Activated B cell treated with CpG ODN at 0.5 μM for 24 hours (primary cell): ENCODE results near the gene HLCS. TPM values are rescaled to one million over a fixed set of nuclear protein-coding genes. Genes with fewer than 3 reads are reported as not detected.

ENCODE experiments used
- ATAC-seq: fragments of 200-7000 bp; cut with Tn5 transposase; one replicate; pipeline ENCODE4 v1.10.0; 2021; ENCODE audit warnings: low read depth, mild to moderate bottlenecking, moderate library complexity
- CTCF ChIA-PET: fragments of 350-600 bp; sonication (Branson Sonifier 250); formaldehyde crosslinking; loops from one replicate; lab custom pipeline; 2021; ENCODE audit warnings: antibody characterized with exemption; lab: Charles Lee
- POLR2A ChIA-PET: fragments of 350-600 bp; sonication (Branson Sonifier 250); formaldehyde crosslinking; loops from one replicate; lab custom pipeline; 2021; ENCODE audit warnings: antibody characterized with exemption; lab: Charles Lee
- DNase-seq: peaks from one replicate; pipeline ENCODE4 v3.0.0; 2022
- H3K27ac Mint-ChIP-seq: one replicate; pipeline ENCODE4 v1.8.0; 2020; ENCODE audit warnings: mixed read lengths
- H3K27me3 Mint-ChIP-seq: one replicate; pipeline ENCODE4 v1.8.0; 2021; ENCODE audit warnings: mixed read lengths
- H3K36me3 Mint-ChIP-seq: one replicate; pipeline ENCODE4 v1.8.0; 2021; ENCODE audit warnings: low read depth, mixed read lengths
- H3K4me1 Mint-ChIP-seq: one replicate; pipeline ENCODE4 v1.8.0; 2021; ENCODE audit warnings: mixed read lengths
- H3K4me3 Mint-ChIP-seq: one replicate; pipeline ENCODE4 v1.8.0; 2020; ENCODE audit warnings: mild to moderate bottlenecking, mixed read lengths
- H3K9me3 Mint-ChIP-seq: one replicate; pipeline ENCODE4 v1.8.0; 2020; ENCODE audit warnings: mixed read lengths
- intact Hi-C: fragments of 100-400 bp; cut with micrococcal nuclease; formaldehyde crosslinking; loops from one replicate; pipeline ENCODE4 v1.15.1; 2024
- total RNA-seq: library from RNA; stranded (reverse); gene quantifications from 2 replicates; pipeline ENCODE4 v1.2.3, GENCODE V29; 2022
- TF ChIP-seq, protein P1 (sequence below): fragments of 200-600 bp; IDR thresholded peaks from one replicate; pipeline ENCODE4 v1.8.0; 2022; ENCODE audit warnings: antibody characterized with exemption, mild to moderate bottlenecking

The HLCS gene
- total RNA-seq, 1 donor from 2014 or later, result 10.6 TPM

- intact Hi-C loops, result loop anchor here (2.0 to 10.0 kb wide), 2 partner anchors 96 to 188 kb away; partner anchors contain the start of genes PIGP and TTC3
- Mint-ChIP-seq H3K4me1 (peaks cover 22% of the 10 kb centered on the region), H3K4me3 (no peak overlapping the region), H3K27ac (no peak overlapping the region), H3K36me3 (no peaks in the 10 kb centered on the region), H3K9me3 (no peaks in the 10 kb centered on the region), H3K27me3 (peaks cover 4% of the 10 kb centered on the region)
- POLR2A ChIA-PET, result interaction anchor here (1.2 to 2.4 kb wide), 3 partner anchors 10 to 588 kb away, joined by 5 to 21 read pairs (median 15); partner anchors contain the start of gene HLCS
- DNase-seq (no peak), ATAC-seq (no peak)
- CTCF ChIA-PET, result interaction anchor here (0.7 to 2.3 kb wide), 10 partner anchors 7 to 143 kb away, joined by 3 to 24 read pairs (median 3); partner anchors contain the start of gene HLCS
- TF ChIP-seq, protein P1, sequence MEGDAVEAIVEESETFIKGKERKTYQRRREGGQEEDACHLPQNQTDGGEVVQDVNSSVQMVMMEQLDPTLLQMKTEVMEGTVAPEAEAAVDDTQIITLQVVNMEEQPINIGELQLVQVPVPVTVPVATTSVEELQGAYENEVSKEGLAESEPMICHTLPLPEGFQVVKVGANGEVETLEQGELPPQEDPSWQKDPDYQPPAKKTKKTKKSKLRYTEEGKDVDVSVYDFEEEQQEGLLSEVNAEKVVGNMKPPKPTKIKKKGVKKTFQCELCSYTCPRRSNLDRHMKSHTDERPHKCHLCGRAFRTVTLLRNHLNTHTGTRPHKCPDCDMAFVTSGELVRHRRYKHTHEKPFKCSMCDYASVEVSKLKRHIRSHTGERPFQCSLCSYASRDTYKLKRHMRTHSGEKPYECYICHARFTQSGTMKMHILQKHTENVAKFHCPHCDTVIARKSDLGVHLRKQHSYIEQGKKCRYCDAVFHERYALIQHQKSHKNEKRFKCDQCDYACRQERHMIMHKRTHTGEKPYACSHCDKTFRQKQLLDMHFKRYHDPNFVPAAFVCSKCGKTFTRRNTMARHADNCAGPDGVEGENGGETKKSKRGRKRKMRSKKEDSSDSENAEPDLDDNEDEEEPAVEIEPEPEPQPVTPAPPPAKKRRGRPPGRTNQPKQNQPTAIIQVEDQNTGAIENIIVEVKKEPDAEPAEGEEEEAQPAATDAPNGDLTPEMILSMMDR, result no peak
These were observed 9.9 kb upstream of the HLCS start for GRCh38 chr21:36976228-36976861.

- POLR2A ChIA-PET, result no interaction called here
- no peak for ATAC-seq
These were observed 8.4 kb upstream of the HLCS start for GRCh38 chr21:36974851-36975192.

GRCh38 chr21:36973986-36974850 is 7.7 kb upstream of the HLCS start:
- no peaks in the 10 kb centered on the region for H3K27me3 Mint-ChIP-seq
- peaks cover 14% of the 10 kb centered on the region for H3K4me1 Mint-ChIP-seq
- TF ChIP-seq, protein P1, result no peak
- ChIA-PET POLR2A (no interaction called here), CTCF (no interaction called here)
- intact Hi-C loops, result loop anchor here (10.0 kb wide), 1 partner anchor 191 kb away; no protein-coding TSS in a partner anchor
- H3K36me3 Mint-ChIP-seq, result no peaks in the 10 kb centered on the region
- ATAC-seq, result no peak
- no peak overlapping the region for H3K4me3 Mint-ChIP-seq
- no peaks in the 10 kb centered on the region for H3K9me3 Mint-ChIP-seq
- DNase-seq, result no peak
- no peak overlapping the region for H3K27ac Mint-ChIP-seq

More at GRCh38 chr21:36974851-36975192, 8.4 kb upstream of the HLCS start:
- no peaks in the 10 kb centered on the region for H3K36me3 Mint-ChIP-seq
- intact Hi-C loops, result loop anchor here (10.0 kb wide), 1 partner anchor 190 kb away; no protein-coding TSS in a partner anchor
- H3K27me3 Mint-ChIP-seq, result no peaks in the 10 kb centered on the region
- no peaks in the 10 kb centered on the region for H3K9me3 Mint-ChIP-seq
- DNase-seq, result no peak
- TF ChIP-seq, protein P1, result no peak
- H3K4me3 Mint-ChIP-seq, result no peak overlapping the region
- CTCF ChIA-PET, result no interaction called here
- H3K27ac Mint-ChIP-seq, result no peak overlapping the region
- peaks cover 14% of the 10 kb centered on the region for H3K4me1 Mint-ChIP-seq

DNA sequence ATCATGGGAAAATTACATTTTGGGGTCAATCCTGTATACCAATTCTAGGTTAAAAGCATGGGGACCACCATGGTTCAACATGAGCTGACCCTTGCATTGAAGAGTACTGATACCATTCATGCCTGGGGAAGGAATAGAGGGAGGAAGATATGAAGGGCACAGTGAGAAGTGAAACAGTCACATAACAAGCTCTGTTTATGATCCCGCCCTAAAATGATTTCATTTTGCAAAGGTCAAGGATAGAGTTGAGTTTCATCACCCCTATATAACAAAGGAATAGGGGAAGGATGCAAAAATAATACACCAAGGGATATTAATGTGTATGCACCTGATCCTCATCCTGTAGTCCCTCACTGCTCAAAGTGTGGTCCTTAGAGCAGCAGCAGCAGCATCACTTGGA is 2.5 kb upstream of the HLCS start:
- Mint-ChIP-seq H3K27ac (no peak overlapping the region), H3K4me3 (no peak overlapping the region), H3K36me3 (no peaks in the 10 kb centered on the region), H3K27me3 (no peaks in the 10 kb centered on the region), H3K4me1 (peaks cover 20% of the 10 kb centered on the region), H3K9me3 (no peaks in the 10 kb centered on the region)
- CTCF ChIA-PET, result interaction anchor here (1.2 kb wide), 1 partner anchor 8 kb away, joined by 3 read pairs; no protein-coding TSS in a partner anchor
- POLR2A ChIA-PET, result no interaction called here
- ATAC-seq (no peak), DNase-seq (no peak)
- TF ChIP-seq, protein P1, result no peak
- intact Hi-C loops, result loop anchor here (5.0 kb wide), 2 partner anchors 398 to 593 kb away; partner anchors contain the start of gene DYRK1A

GRCh38 chr21:36968414-36968813 is 1.9 kb upstream of the HLCS start:
- ATAC-seq, result no peak
- peaks cover 20% of the 10 kb centered on the region for H3K4me1 Mint-ChIP-seq

More at GRCh38 chr21:36968414-36968813, 1.9 kb upstream of the HLCS start:
- H3K9me3 Mint-ChIP-seq, result no peaks in the 10 kb centered on the region
- DNase-seq, result no peak
- no peak overlapping the region for H3K4me3 Mint-ChIP-seq
- H3K27ac Mint-ChIP-seq, result peak overlapping the region; percentile 9
- TF ChIP-seq, protein P1, result no peak
- ChIA-PET POLR2A (no interaction called here), CTCF (interaction anchor here (1.2 kb wide), 1 partner anchor 9 kb away, joined by 3 read pairs; no protein-coding TSS in a partner anchor)
- no peaks in the 10 kb centered on the region for H3K27me3 Mint-ChIP-seq
- intact Hi-C loops, result loop anchor here (5.0 kb wide), 2 partner anchors 399 to 594 kb away; partner anchors contain the start of gene DYRK1A
- no peaks in the 10 kb centered on the region for H3K36me3 Mint-ChIP-seq
